D721Med (cell line): ENCODE results near the gene OR10H1.
"Not testable (repeated sequence)": the region's sequence is repeated elsewhere in the genome, so short reads cannot be mapped to it uniquely, and the experiment has no call there.

Source experiments
- DNase-seq: peaks from one replicate; pipeline ENCODE4 v3.0.0; 2011; ENCODE audit warnings: low spot score; ENCODE audit not compliant: insufficient read length
- FAIRE-seq: peaks from 2 replicates; lab custom pipeline; 2011; peaks lifted over from hg19 to GRCh38; lab: Jason Lieb, UNC
- CTCF ChIP-seq: IDR thresholded peaks from 2 replicates; pipeline ENCODE4 v1.5.1; 2012; ENCODE audit warnings: mild to moderate bottlenecking, control low read depth; ENCODE audit not compliant: insufficient read depth; ENCODE audit errors: missing control alignments

OR10H1 gene

GRCh38 chr19:15836330-15837220 is 21.1 kb upstream of the OR10H1 start:
- FAIRE-seq (no peak), DNase-seq (no peak)
- no peak for TF ChIP-seq CTCF

- not testable (repeated sequence) for DNase-seq, FAIRE-seq
Measured at GRCh38 chr19:15835565-15836329, 20.3 kb upstream of the OR10H1 start.

- not testable (repeated sequence) for DNase-seq, FAIRE-seq
Measured at GRCh38 chr19:15834232-15834631, 18.8 kb upstream of the OR10H1 start.

GRCh38 chr19:15831626-15832025 is 16.2 kb upstream of the OR10H1 start:
- no peak for FAIRE-seq

GRCh38 chr19:15829786-15830185 is 14.3 kb upstream of the OR10H1 start:
- DNase-seq (no peak), FAIRE-seq (no peak)
- no peak for TF ChIP-seq CTCF

More at GRCh38 chr19:15831626-15832025, 16.2 kb upstream of the OR10H1 start:
- TF ChIP-seq CTCF = no peak
- no peak for DNase-seq

GRCh38 chr19:15829306-15829698 is 13.8 kb upstream of the OR10H1 start:
- no peak for DNase-seq
- no peak for FAIRE-seq

GRCh38 chr19:15828611-15829305 is 13.3 kb upstream of the OR10H1 start:
- FAIRE-seq, DNase-seq: not testable (repeated sequence)

More at GRCh38 chr19:15829306-15829698, 13.8 kb upstream of the OR10H1 start:
- TF ChIP-seq CTCF = no peak

- no peak for DNase-seq
- no peak for TF ChIP-seq CTCF
- FAIRE-seq = no peak
Measured at GRCh38 chr19:15828121-15828610, 12.7 kb upstream of the OR10H1 start.
